GM12801 (cell line): ENCODE data around the gene CLN3.

ENCODE experiments used
- CTCF ChIP-seq: IDR thresholded peaks from one replicate; pipeline ENCODE4 v1.5.1; 2011; ENCODE audit warnings: control low read depth; ENCODE audit not compliant: insufficient read length; ENCODE audit errors: extremely low read depth

CLN3 gene

GRCh38 chr16:28511031-28511430, 19.2 kb upstream of the CLN3 start:
- no peak for TF ChIP-seq CTCF

- no peak for TF ChIP-seq CTCF
Observed at GRCh38 chr16:28505489-28506137, 13.7 kb upstream of the CLN3 start.

GRCh38 chr16:28504707-28505404, 13.0 kb upstream of the CLN3 start:
- TF ChIP-seq CTCF, result no peak

GRCh38 chr16:28503470-28504259, 11.8 kb upstream of the CLN3 start:
- no peak for TF ChIP-seq CTCF

GRCh38 chr16:28502290-28502689, 10.4 kb upstream of the CLN3 start:
- no peak for TF ChIP-seq CTCF

- TF ChIP-seq CTCF, result no peak
Observed at GRCh38 chr16:28501258-28502232, 9.7 kb upstream of the CLN3 start.
